ENCODE results near the gene GABPB2.

DNA sequence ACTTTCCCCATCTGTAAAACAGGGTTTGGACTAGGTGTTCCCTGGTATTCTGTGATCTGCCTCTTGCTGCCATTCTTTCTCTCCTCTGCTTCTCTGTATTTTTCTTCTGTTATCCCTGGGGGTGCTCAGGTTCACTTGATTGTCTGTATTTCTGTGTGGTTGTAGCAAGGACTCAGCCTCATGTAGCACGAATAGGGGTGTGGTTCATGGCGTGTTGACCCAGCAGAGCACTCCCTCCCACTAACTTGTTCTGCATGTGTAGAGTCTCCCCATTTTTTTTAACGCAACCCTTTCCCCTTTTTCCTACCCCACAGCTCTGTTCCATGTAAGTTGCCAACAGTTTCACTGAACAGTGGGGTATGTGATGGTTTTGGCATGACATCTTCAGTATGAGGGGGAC lies 35.4 kb upstream of the GABPB2 start:
- no peak for TF ChIP-seq EZH2 (IDR thresholded peaks at IDR 0.05; ENCODE audit: insufficient read depth, low read length)
- TF ChIP-seq, protein P1, sequence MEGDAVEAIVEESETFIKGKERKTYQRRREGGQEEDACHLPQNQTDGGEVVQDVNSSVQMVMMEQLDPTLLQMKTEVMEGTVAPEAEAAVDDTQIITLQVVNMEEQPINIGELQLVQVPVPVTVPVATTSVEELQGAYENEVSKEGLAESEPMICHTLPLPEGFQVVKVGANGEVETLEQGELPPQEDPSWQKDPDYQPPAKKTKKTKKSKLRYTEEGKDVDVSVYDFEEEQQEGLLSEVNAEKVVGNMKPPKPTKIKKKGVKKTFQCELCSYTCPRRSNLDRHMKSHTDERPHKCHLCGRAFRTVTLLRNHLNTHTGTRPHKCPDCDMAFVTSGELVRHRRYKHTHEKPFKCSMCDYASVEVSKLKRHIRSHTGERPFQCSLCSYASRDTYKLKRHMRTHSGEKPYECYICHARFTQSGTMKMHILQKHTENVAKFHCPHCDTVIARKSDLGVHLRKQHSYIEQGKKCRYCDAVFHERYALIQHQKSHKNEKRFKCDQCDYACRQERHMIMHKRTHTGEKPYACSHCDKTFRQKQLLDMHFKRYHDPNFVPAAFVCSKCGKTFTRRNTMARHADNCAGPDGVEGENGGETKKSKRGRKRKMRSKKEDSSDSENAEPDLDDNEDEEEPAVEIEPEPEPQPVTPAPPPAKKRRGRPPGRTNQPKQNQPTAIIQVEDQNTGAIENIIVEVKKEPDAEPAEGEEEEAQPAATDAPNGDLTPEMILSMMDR (IDR thresholded peaks at IDR 0.05; ENCODE audit: insufficient read depth, low read depth, low read length), result no peak

Data from astrocyte (in vitro differentiated cells and primary cell).